Activated naive CD8-positive, alpha-beta T cell treated with anti-CD3 and anti-CD28 coated beads for 36 hours (primary cell): ENCODE measurements around the gene FITM1. TPM values are rescaled to one million over a fixed set of nuclear protein-coding genes. Genes with fewer than 3 reads are reported as not detected.

ENCODE experiments used
- total RNA-seq, 2 experiments: library from RNA; stranded (reverse); gene quantifications; one replicate each; pipeline ENCODE4 v1.2.3, GENCODE V29; 2021

The FITM1 gene
- total RNA-seq, 2 experiments from 2014 or later: 0.29 TPM; not detected in 1

Other genes starting within 250 kb of the FITM1 start
- 10 to 100 TPM; 18.0 to 21.4 TPM for gene DHRS4, start 176.9 kb upstream of the FITM1 start, total RNA-seq
- gene DHRS4L2, start 141.7 kb upstream of the FITM1 start, total RNA-seq: 10 to 100 TPM; 18.1 to 20.8 TPM
- under 1 TPM; 0.43 to 0.56 TPM for gene CARMIL3, start 78.7 kb upstream of the FITM1 start, total RNA-seq
- gene CPNE6, start 59.1 kb upstream of the FITM1 start, total RNA-seq: not detected
- gene PCK2, start 36.3 kb upstream of the FITM1 start, total RNA-seq: 100 to 1,000 TPM; 110 TPM
- gene DCAF11, start 15.9 kb upstream of the FITM1 start, total RNA-seq: 10 to 100 TPM; 56.0 to 56.7 TPM
- gene NRL, start 15.7 kb upstream of the FITM1 start, total RNA-seq: 1 to 10 TPM; 1.8 to 2.6 TPM
- gene PSME1, start 5.5 kb downstream of the FITM1 start, total RNA-seq: 100 to 1,000 TPM; 476 to 479 TPM
- 10 to 100 TPM; 39.1 to 40.1 TPM for gene EMC9, start 10.9 kb downstream of the FITM1 start, total RNA-seq
- 100 to 1,000 TPM; 541 to 558 TPM for gene PSME2, start 16.0 kb downstream of the FITM1 start, total RNA-seq
- gene RNF31, start 16.8 kb downstream of the FITM1 start, total RNA-seq: 10 to 100 TPM; 82.2 to 86.5 TPM
- 100 to 1,000 TPM; 133 to 136 TPM for gene IRF9, start 30.6 kb downstream of the FITM1 start, total RNA-seq
- 10 to 100 TPM; 28.9 to 29.2 TPM for gene REC8, start 41.4 kb downstream of the FITM1 start, total RNA-seq
- 100 to 1,000 TPM; 152 to 161 TPM for gene IPO4, start 58.2 kb downstream of the FITM1 start, total RNA-seq
- 10 to 100 TPM; 20.7 to 22.5 TPM for gene TM9SF1, start 64.8 kb downstream of the FITM1 start, total RNA-seq
- not detected for gene TSSK4, start 75.0 kb downstream of the FITM1 start, total RNA-seq
- 10 to 100 TPM; 54.4 to 58.9 TPM for gene CHMP4A, start 82.8 kb downstream of the FITM1 start, total RNA-seq
- 10 to 100 TPM; 19.4 to 20.9 TPM for gene MDP1, start 85.4 kb downstream of the FITM1 start, total RNA-seq
- gene NEDD8, start 101.7 kb downstream of the FITM1 start, total RNA-seq: 100 to 1,000 TPM; 194 to 201 TPM
- 10 to 100 TPM; 44.5 to 48.4 TPM for gene GMPR2, start 102.3 kb downstream of the FITM1 start, total RNA-seq
- gene TINF2, start 112.0 kb downstream of the FITM1 start, total RNA-seq: 10 to 100 TPM; 68.2 to 71.1 TPM
- gene TGM1, start 132.5 kb downstream of the FITM1 start, total RNA-seq: 1 to 10 TPM; 2.6 to 3.3 TPM
- 10 to 100 TPM; 34.5 to 36.1 TPM for gene RABGGTA, start 140.9 kb downstream of the FITM1 start, total RNA-seq
- 1 to 10 TPM; 7.4 to 8.6 TPM for gene DHRS1, start 169.1 kb downstream of the FITM1 start, total RNA-seq
- 10 to 100 TPM; 40.9 to 45.0 TPM for gene NOP9, start 169.2 kb downstream of the FITM1 start, total RNA-seq
- gene CIDEB, start 177.3 kb downstream of the FITM1 start, total RNA-seq: 1 to 10 TPM; 6.0 to 6.7 TPM
- gene LTB4R2, start 179.5 kb downstream of the FITM1 start, total RNA-seq: 10 to 100 TPM; 11.5 TPM
- gene LTB4R, start 180.8 kb downstream of the FITM1 start, total RNA-seq: 10 to 100 TPM in 1 of 2 experiments, 1 to 10 TPM in 1; 9.3 to 10.3 TPM
- 1 to 10 TPM in 1 of 2 experiments, under 1 TPM in 1; 0.70 to 1.0 TPM for gene ADCY4, start 204.4 kb downstream of the FITM1 start, total RNA-seq
- 1 to 10 TPM; 5.4 to 6.3 TPM for gene RIPK3, start 209.3 kb downstream of the FITM1 start, total RNA-seq
- gene NFATC4, start 237.5 kb downstream of the FITM1 start, total RNA-seq: 1 to 10 TPM in 1 of 2 experiments, under 1 TPM in 1; 0.54 to 1.1 TPM